GM12878 (cell line): ENCODE measurements around the gene POLR2I. TPM values are rescaled to one million over a fixed set of nuclear protein-coding genes. Genes with fewer than 3 reads are reported as not detected.

Source experiments
- ATAC-seq: fragments of 200-7000 bp; cut with Tn5 transposase; 3 replicates; pipeline ENCODE4 v1.9.1; 2020; ENCODE audit warnings: mild to moderate bottlenecking, moderate library complexity
- BruUV-seq: library from RNA; stranded (reverse); fragments of 400-500 nt; replicated peaks from 2 replicates; lab custom pipeline; 2021; lab: Mats Ljungman, UMichigan
- CTCF ChIA-PET: fragments of 300-600 bp; sonication (Branson Sonifier 250); formaldehyde crosslinking; extraction: SDS; loops from one replicate; lab custom pipeline; 2021; ENCODE audit warnings: inconsistent platforms; lab: Yijun Ruan, JAX
- POLR2A ChIA-PET: fragments of 350-600 bp; formaldehyde crosslinking; extraction: SDS; loops from one replicate; lab custom pipeline; 2021; ENCODE audit warnings: inconsistent platforms; lab: Charles Lee
- RAD21 ChIA-PET: fragments of 300-600 bp; sonication (Branson Sonifier 250); formaldehyde crosslinking; loops from one replicate; lab custom pipeline; 2023; ENCODE audit warnings: antibody characterized with exemption; ENCODE audit not compliant: unreplicated experiment; lab: Charles Lee
- SMC1A ChIA-PET: fragments of 300-600 bp; sonication (Branson Sonifier 250); formaldehyde crosslinking; loops from one replicate; lab custom pipeline; 2023; ENCODE audit not compliant: unreplicated experiment, uncharacterized antibody; lab: Charles Lee
- DNase-seq: peaks from one replicate; pipeline ENCODE4 v3.0.0-alpha.2; 2011; ENCODE audit warnings: low read depth, low spot score
- FAIRE-seq: peaks from 3 replicates; lab custom pipeline; 2011; peaks lifted over from hg19 to GRCh38; lab: Jason Lieb, UNC
- H2AFZ ChIP-seq: 2 replicates; pipeline ENCODE4 v1.6.0; 2011; ENCODE audit warnings: low read depth, low read length, control low read depth; ENCODE audit not compliant: control insufficient read depth
- H3K27ac ChIP-seq: 2 replicates; pipeline ENCODE4 v1.5.1; 2011; ENCODE audit warnings: control low read depth; ENCODE audit not compliant: control insufficient read depth, insufficient read depth
- H3K27me3 ChIP-seq, 2 experiments: replicated peaks in 1 of 2; 2 replicates each; pipeline versions ENCODE4 v1.6.0 to v1.6.1; 2011; ENCODE audit warnings: low read length in 1 of 2; ENCODE audit not compliant: control insufficient read depth in 2 of 2, insufficient read depth in 2 of 2
- H3K36me3 ChIP-seq, 2 experiments: 2 replicates each; pipeline ENCODE4 v1.5.1; 2011; ENCODE audit warnings: low read length in 1 of 2; ENCODE audit not compliant: control insufficient read depth in 2 of 2, insufficient read depth in 2 of 2
- H3K4me1 ChIP-seq: 2 replicates; pipeline ENCODE4 v1.6.1; 2011; ENCODE audit warnings: mild to moderate bottlenecking, low read length, moderate library complexity, mixed read lengths; ENCODE audit not compliant: control insufficient read depth, insufficient read depth
- H3K4me2 ChIP-seq: 2 replicates; pipeline ENCODE4 v1.6.0; 2011; ENCODE audit warnings: control low read depth; ENCODE audit not compliant: control insufficient read depth, insufficient read depth
- H3K4me3 ChIP-seq: fragments of 200-600 bp; sonication (generic); 2 replicates; pipeline ENCODE4 v1.5.1; 2016
- H3K79me2 ChIP-seq: 2 replicates; pipeline ENCODE4 v1.6.0; 2011; ENCODE audit warnings: low read length; ENCODE audit not compliant: control insufficient read depth, insufficient read depth
- H3K9ac ChIP-seq: 2 replicates; pipeline ENCODE4 v1.8.0; 2011; ENCODE audit warnings: low read length, control low read depth, mixed read lengths; ENCODE audit not compliant: control insufficient read depth, insufficient read depth
- H3K9me3 ChIP-seq: replicated peaks from 3 replicates; pipeline ENCODE4 v1.5.1; 2011; ENCODE audit warnings: mild to moderate bottlenecking, low read length; ENCODE audit not compliant: control insufficient read depth, insufficient read depth
- H4K20me1 ChIP-seq: 2 replicates; pipeline ENCODE4 v1.6.0; 2011; ENCODE audit not compliant: control insufficient read depth, insufficient read depth
- EED ChIP-seq: sonication (generic); IDR thresholded peaks from 2 replicates; pipeline ENCODE4 v1.6.1; 2016; ENCODE audit warnings: antibody characterized with exemption, low read depth
- POU2F2 ChIP-seq: IDR thresholded peaks from 3 replicates; pipeline ENCODE4 v1.6.1; 2011; ENCODE audit warnings: low read depth, mild to moderate bottlenecking, low read length, borderline replicate concordance
- ZBED1 ChIP-seq: IDR thresholded peaks from 2 replicates; pipeline ENCODE4 v1.6.1; 2016; ENCODE audit warnings: borderline replicate concordance
- ZNF622 ChIP-seq: fragments of 450-650 bp; IDR thresholded peaks from 2 replicates; pipeline ENCODE4 v1.6.1; 2017; ENCODE audit warnings: mild to moderate bottlenecking, inconsistent platforms
- WGBS: methylation state at CpG from one replicate; pipeline ENCODE4 v1.1.6; 2016; ENCODE audit warnings: low lambda C conversion rate; ENCODE audit not compliant: insufficient replicate concordance, insufficient coverage; ENCODE audit errors: missing lambda C conversion rate; 5-methylcytosine and 5-hydroxymethylcytosine counted together
- in situ Hi-C: fragments of 300-500 bp; cut with MboI; formaldehyde crosslinking; loops from 9 replicates; pipeline ENCODE4 v1.14.3; 2018; ENCODE audit warnings: mixed read lengths
- intact Hi-C: fragments of 100-400 bp; cut with micrococcal nuclease; formaldehyde crosslinking; loops from one replicate; pipeline ENCODE4 v1.14.2; 2022; ENCODE audit not compliant: unreplicated experiment
- polyA plus RNA-seq, 11 experiments: library from polyadenylated mRNA; depleted of rRNA in 4 of 11; unstranded in 6 of 11; stranded (reverse) in 5 of 11; fragments of >200 nt; fragmentation: Nextera tagmentation in 4 of 11; fragmentation: Illumina TruSeq in 1 of 11; extraction: Ambion mirVana in 4 of 11; extraction: Trizol in 1 of 11; gene quantifications; 1 replicate in 1 of 11; 2 replicates in 10 of 11; pipeline versions ENCODE4 v1.2.1 to v1.2.3, GENCODE V29; 2011 to 2016; ENCODE audit warnings: inconsistent platforms in 2 of 11, missing spikeins in 2 of 11, low read depth in 1 of 11
- total RNA-seq, 4 experiments: library from RNA; depleted of rRNA in 3 of 4; stranded (reverse); fragments of >200 nt in 3 of 4; fragmentation: Illumina TruSeq in 1 of 4; extraction: Trizol in 1 of 4; gene quantifications; 2 replicates each; pipeline versions ENCODE4 v1.2.1 to v1.2.3, GENCODE V29; 2013 to 2021
- TF ChIP-seq, protein P1 (sequence below): fragments of 450-650 bp; IDR thresholded peaks from 2 replicates; pipeline ENCODE4 v1.6.1; 2017; ENCODE audit warnings: low read depth, mild to moderate bottlenecking, moderate library complexity

POLR2I gene
- total and polyA plus RNA-seq, 10 of the 15 experiments (the other 5 are each of a cell fraction or from before 2014, with no cell fraction given): 30.9 to 272 (median 202) TPM

GRCh38 chr19:36103842-36104552, 10.7 kb downstream of the POLR2I start:
- Histone ChIP-seq H3K4me1 (no peaks in the 10 kb centered on the region), H3K4me2 (no peak overlapping the region), H3K79me2 (no peaks in the 10 kb centered on the region), H3K27ac (no peak overlapping the region), H3K27me3 (no peaks in the 10 kb centered on the region), H3K9me3 (no peaks in the 10 kb centered on the region), H4K20me1 (no peaks in the 10 kb centered on the region), H3K9ac (no peak overlapping the region), H3K4me3 (no peak overlapping the region), H3K36me3 (peaks cover 4 to 30% of the 10 kb centered on the region in 2 experiments; a peak in 3 of 4 replicates), H2AFZ (no peak overlapping the region)
- DNase-seq (no peak), ATAC-seq (no peak), FAIRE-seq (no peak)
- SMC1A ChIA-PET: no interaction called here
- POLR2A ChIA-PET: no interaction called here
- in situ Hi-C loops: no loop called here
- BruUV-seq: no TSS peak
- CTCF ChIA-PET: no interaction called here
- 88% methylated on average over 12 of the region's 12 CpGs for WGBS
- RAD21 ChIA-PET: no interaction called here
- TF ChIP-seq EED: no peak
- TF ChIP-seq ZBED1: no peak
- TF ChIP-seq, protein P1, sequence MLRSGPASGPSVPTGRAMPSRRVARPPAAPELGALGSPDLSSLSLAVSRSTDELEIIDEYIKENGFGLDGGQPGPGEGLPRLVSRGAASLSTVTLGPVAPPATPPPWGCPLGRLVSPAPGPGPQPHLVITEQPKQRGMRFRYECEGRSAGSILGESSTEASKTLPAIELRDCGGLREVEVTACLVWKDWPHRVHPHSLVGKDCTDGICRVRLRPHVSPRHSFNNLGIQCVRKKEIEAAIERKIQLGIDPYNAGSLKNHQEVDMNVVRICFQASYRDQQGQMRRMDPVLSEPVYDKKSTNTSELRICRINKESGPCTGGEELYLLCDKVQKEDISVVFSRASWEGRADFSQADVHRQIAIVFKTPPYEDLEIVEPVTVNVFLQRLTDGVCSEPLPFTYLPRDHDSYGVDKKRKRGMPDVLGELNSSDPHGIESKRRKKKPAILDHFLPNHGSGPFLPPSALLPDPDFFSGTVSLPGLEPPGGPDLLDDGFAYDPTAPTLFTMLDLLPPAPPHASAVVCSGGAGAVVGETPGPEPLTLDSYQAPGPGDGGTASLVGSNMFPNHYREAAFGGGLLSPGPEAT: no peak
- intact Hi-C loops: no loop called here

GRCh38 chr19:36103040-36103626, 11.5 kb downstream of the POLR2I start:
- no peak overlapping the region for H3K9ac ChIP-seq
- no peak overlapping the region for H3K4me3 ChIP-seq
- H3K27ac ChIP-seq: no peak overlapping the region
- SMC1A ChIA-PET: no interaction called here
- no peaks in the 10 kb centered on the region for H4K20me1 ChIP-seq
- no peak for FAIRE-seq
- peaks cover 4 to 30% of the 10 kb centered on the region in 2 experiments; a peak in 3 of 4 replicates for H3K36me3 ChIP-seq
- no peak overlapping the region for H2AFZ ChIP-seq
- no peak overlapping the region for H3K4me2 ChIP-seq
- intact Hi-C loops (no loop called here), in situ Hi-C loops (no loop called here)
- no peaks in the 10 kb centered on the region for H3K4me1 ChIP-seq
- WGBS: 98% methylated on average over 23 of the region's 24 CpGs
- TF ChIP-seq POU2F2 (no peak), ZNF622 (no peak)
- TF ChIP-seq, all 136 proteins: peak for 0
- ChIA-PET RAD21 (no interaction called here), CTCF (no interaction called here), POLR2A (no interaction called here)
- Histone ChIP-seq H3K79me2 (no peaks in the 10 kb centered on the region), H3K9me3 (no peaks in the 10 kb centered on the region), H3K27me3 (no peaks in the 10 kb centered on the region)
- ATAC-seq (no peak), DNase-seq (no peak)
- BruUV-seq: no TSS peak
